DND-41 (cell line): ENCODE data around the gene TAS2R1.

Experiments used
- CTCF ChIP-seq: IDR thresholded peaks from 2 replicates; pipeline ENCODE4 v1.5.1; 2012; ENCODE audit warnings: borderline replicate concordance, low read length, moderate library complexity, mild to moderate bottlenecking; ENCODE audit not compliant: poor library complexity, severe bottlenecking; ENCODE audit errors: extremely low read depth
- EZH2 ChIP-seq: IDR thresholded peaks from 3 replicates; pipeline ENCODE4 v1.6.1; 2012; ENCODE audit warnings: borderline replicate concordance, low read depth, mild to moderate bottlenecking, moderate library complexity, low read length, inconsistent platforms; ENCODE audit not compliant: severe bottlenecking

GRCh38 chr5:9621379-9621903, 8.7 kb downstream of the TAS2R1 start:
- TF ChIP-seq CTCF (no peak), EZH2 (no peak)
